GM12878 (cell line): ENCODE measurements around the gene GPR152. TPM values are rescaled to one million over a fixed set of nuclear protein-coding genes. Genes with fewer than 3 reads are reported as not detected.

Experiments used
- ASH2L ChIP-seq: fragments of 300-600, 200-600 bp; sonication (generic); IDR thresholded peaks from 2 replicates; pipeline ENCODE4 v1.6.1; 2017; ENCODE audit warnings: low read depth, mild to moderate bottlenecking, borderline replicate concordance
- BCL11A ChIP-seq: IDR thresholded peaks from 2 replicates; pipeline ENCODE4 v1.6.1; 2011; ENCODE audit warnings: low read depth, low read length
- BHLHE40 ChIP-seq, 2 experiments: fragments of 450-650 bp in 1 of 2; IDR thresholded peaks; 2 replicates each; pipeline ENCODE4 v1.6.1; 2011 to 2017; ENCODE audit warnings: low read depth in 2 of 2, borderline replicate concordance in 1 of 2, improper control_type of control experiment in 1 of 2, low read length in 1 of 2, mild to moderate bottlenecking in 1 of 2
- CBX3 ChIP-seq: fragments of 200-600 bp; sonication (generic); IDR thresholded peaks from 2 replicates; pipeline ENCODE4 v1.6.1; 2016; ENCODE audit warnings: low read depth, borderline replicate concordance
- CHD2 ChIP-seq: IDR thresholded peaks from 2 replicates; pipeline ENCODE4 v1.6.1; 2011; ENCODE audit warnings: low read depth, low read length, improper control_type of control experiment, borderline replicate concordance
- E2F8 ChIP-seq: fragments of 450-650 bp; IDR thresholded peaks from 2 replicates; pipeline ENCODE4 v1.6.1; 2018; ENCODE audit warnings: mild to moderate bottlenecking, low read depth, moderate library complexity; ENCODE audit not compliant: partially characterized antibody
- E4F1 ChIP-seq: fragments of 450-650 bp; IDR thresholded peaks from 2 replicates; pipeline ENCODE4 v1.6.1; 2018; ENCODE audit warnings: borderline replicate concordance, mild to moderate bottlenecking; ENCODE audit not compliant: partially characterized antibody
- FOS ChIP-seq: IDR thresholded peaks from 3 replicates; pipeline ENCODE4 v1.6.1; 2011; ENCODE audit warnings: borderline replicate concordance; ENCODE audit not compliant: insufficient read length; ENCODE audit errors: extremely low read depth
- IRF4 ChIP-seq: IDR thresholded peaks from 2 replicates; pipeline ENCODE4 v1.6.1; 2011; ENCODE audit warnings: low read depth, low read length
- JUNB ChIP-seq: IDR thresholded peaks from 2 replicates; pipeline ENCODE4 v1.6.1; 2016; ENCODE audit warnings: antibody characterized with exemption, mild to moderate bottlenecking
- LARP7 ChIP-seq: fragments of 450-650 bp; IDR thresholded peaks from 2 replicates; pipeline ENCODE4 v1.6.1; 2017; ENCODE audit warnings: mild to moderate bottlenecking
- MTA2 ChIP-seq: fragments of 450-650 bp; IDR thresholded peaks from 2 replicates; pipeline ENCODE4 v1.6.1; 2016; ENCODE audit warnings: low read depth, mild to moderate bottlenecking, moderate library complexity
- MXI1 ChIP-seq: fragments of 150-350 bp; IDR thresholded peaks from 2 replicates; pipeline ENCODE4 v1.6.1; 2011; ENCODE audit warnings: low read depth, mild to moderate bottlenecking, inconsistent platforms, low read length, improper control_type of control experiment
- NBN ChIP-seq: fragments of 450-650 bp; IDR thresholded peaks from 2 replicates; pipeline ENCODE4 v1.6.1; 2016
- NR2F1 ChIP-seq: fragments of 450-650 bp; conservative IDR thresholded peaks from 2 replicates; pipeline ENCODE4 v1.6.1; 2017; ENCODE audit warnings: mild to moderate bottlenecking
- PAX5 ChIP-seq: IDR thresholded peaks from 2 replicates; pipeline ENCODE4 v1.6.1; 2011; ENCODE audit warnings: low read depth, low read length, borderline replicate concordance
- PAX8 ChIP-seq: fragments of 450-650 bp; IDR thresholded peaks from 2 replicates; pipeline ENCODE4 v1.6.1; 2017; ENCODE audit warnings: mild to moderate bottlenecking, moderate library complexity
- PML ChIP-seq: IDR thresholded peaks from 2 replicates; pipeline ENCODE4 v1.6.1; 2012; ENCODE audit warnings: low read length, inconsistent platforms
- POLR2AphosphoS2 ChIP-seq: IDR thresholded peaks from 2 replicates; pipeline ENCODE4 v1.6.1; 2011; ENCODE audit warnings: low read depth, mild to moderate bottlenecking, low read length, improper control_type of control experiment, moderate library complexity
- POLR2AphosphoS5 ChIP-seq: IDR thresholded peaks from 2 replicates; pipeline ENCODE4 v1.6.1; 2011; ENCODE audit warnings: mild to moderate bottlenecking, low read length, inconsistent platforms
- RAD51 ChIP-seq: fragments of 450-650 bp; IDR thresholded peaks from 2 replicates; pipeline ENCODE4 v1.6.1; 2016; ENCODE audit warnings: moderate library complexity, mild to moderate bottlenecking, inconsistent platforms
- RELB ChIP-seq: fragments of 450-650 bp; IDR thresholded peaks from 2 replicates; pipeline ENCODE4 v1.6.1; 2017; ENCODE audit warnings: low read depth, mild to moderate bottlenecking, moderate library complexity
- RUNX3 ChIP-seq: IDR thresholded peaks from 2 replicates; pipeline ENCODE4 v1.6.1; 2012; ENCODE audit warnings: low read length, inconsistent platforms
- SUZ12 ChIP-seq: fragments of 200-600 bp; sonication (generic); IDR thresholded peaks from one replicate; pipeline ENCODE4 v1.6.1; 2018; ENCODE audit warnings: antibody characterized with exemption, mild to moderate bottlenecking; ENCODE audit not compliant: unreplicated experiment
- YY1 ChIP-seq: IDR thresholded peaks from 2 replicates; pipeline ENCODE4 v1.6.1; 2011; ENCODE audit warnings: low read depth, mild to moderate bottlenecking, low read length
- ZNF274 ChIP-seq: IDR thresholded peaks from one replicate; pipeline ENCODE4 v1.8.0; 2011; ENCODE audit not compliant: insufficient read length, insufficient read depth
- polyA plus RNA-seq, 11 experiments: library from polyadenylated mRNA; depleted of rRNA in 4 of 11; unstranded in 6 of 11; stranded (reverse) in 5 of 11; fragments of >200 nt; fragmentation: Nextera tagmentation in 4 of 11; fragmentation: Illumina TruSeq in 1 of 11; extraction: Ambion mirVana in 4 of 11; extraction: Trizol in 1 of 11; gene quantifications; 1 replicate in 1 of 11; 2 replicates in 10 of 11; pipeline versions ENCODE4 v1.2.1 to v1.2.3, GENCODE V29; 2011 to 2016; ENCODE audit warnings: inconsistent platforms in 2 of 11, missing spikeins in 2 of 11, low read depth in 1 of 11
- total RNA-seq, 4 experiments: library from RNA; depleted of rRNA in 3 of 4; stranded (reverse); fragments of >200 nt in 3 of 4; fragmentation: Illumina TruSeq in 1 of 4; extraction: Trizol in 1 of 4; gene quantifications; 2 replicates each; pipeline versions ENCODE4 v1.2.1 to v1.2.3, GENCODE V29; 2013 to 2021
- TF ChIP-seq, protein P1 (sequence below): IDR thresholded peaks from 2 replicates; pipeline ENCODE4 v1.6.1; 2012; ENCODE audit warnings: low read depth, low read length, improper control_type of control experiment

GPR152 gene
- total and polyA plus RNA-seq, 10 of the 15 experiments (the other 5 are each of a cell fraction or from before 2014, with no cell fraction given): not detected

- TF ChIP-seq E2F8 (no peak), MTA2 (0 out of 2 replicates have a peak, but pooled peaks have one; percentile 28), POLR2AphosphoS2 (no peak), PML (no peak), FOS (no peak), RAD51 (no peak), ZNF274 (no peak), BCL11A (no peak), SUZ12 (no peak), E4F1 (no peak), RUNX3 (no peak), LARP7 (no peak), CBX3 (no peak), POLR2AphosphoS5 (no peak), MXI1 (no peak), BHLHE40 (IDR thresholded peaks at IDR 0.05; ENCODE audit: borderline replicate concordance in 1 of 2, low read depth in 2 of 2, low read length in 1 of 2) (peak; percentile 47 to 76; a peak in 2 of 4 replicates), PAX5 (no peak), JUNB (no peak), PAX8 (no peak), YY1 (no peak), ASH2L (no peak), IRF4 (no peak), CHD2 (no peak), NBN (no peak), NR2F1 (peak; percentile 92), RELB (peak; percentile 51; the same call in 1 of the 2 replicates)
- TF ChIP-seq, protein P1, sequence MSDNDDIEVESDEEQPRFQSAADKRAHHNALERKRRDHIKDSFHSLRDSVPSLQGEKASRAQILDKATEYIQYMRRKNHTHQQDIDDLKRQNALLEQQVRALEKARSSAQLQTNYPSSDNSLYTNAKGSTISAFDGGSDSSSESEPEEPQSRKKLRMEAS: no peak
Observed at GRCh38 chr11:67404515-67405195, 47.9 kb downstream of the GPR152 start (continued).
